Measurements from ENCODE around the gene FNDC3B. TPM values are rescaled to one million over a fixed set of nuclear protein-coding genes. Genes with fewer than 3 reads are reported as not detected.

FNDC3B gene
- total RNA-seq, 1 donor from 2014 or later, result 29.5 TPM

DNA sequence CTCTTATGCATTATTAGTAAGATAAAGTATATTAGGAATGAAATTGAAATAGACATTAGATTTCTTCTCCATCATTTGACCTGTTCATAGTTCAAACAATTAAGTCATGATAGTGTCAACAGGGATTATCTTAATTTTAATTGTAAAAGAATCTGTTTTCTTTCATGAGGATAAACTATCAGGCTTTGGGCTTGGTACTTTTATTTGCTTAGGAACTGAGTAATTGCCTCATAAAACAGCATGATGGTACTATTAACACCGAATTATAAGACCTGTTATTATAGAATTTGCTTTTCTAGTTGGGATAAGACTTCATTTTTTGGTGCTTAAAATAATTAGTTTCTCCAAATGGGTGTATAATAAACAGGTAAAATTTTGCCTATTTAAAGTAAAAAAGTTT, 71.8 kb downstream of the FNDC3B start:
- no peaks in the 10 kb centered on the region for H3K9me3 ChIP-seq (ENCODE audit: low read depth)
- no peak for DNase-seq (ENCODE audit: low spot score)
- Mint-ChIP-seq H3K36me3 (peaks cover 57% of the 10 kb centered on the region), H3K4me1 (peaks cover 29% of the 10 kb centered on the region), H3K27ac (no peak overlapping the region), H3K9me3 (peaks cover 6% of the 10 kb centered on the region), H3K27me3 (ENCODE audit: insufficient read depth, low read depth) (no peaks in the 10 kb centered on the region), H3K4me3 (no peak overlapping the region)
- no peaks in the 10 kb centered on the region for H3K27me3 ChIP-seq
- H3K36me3 ChIP-seq, result no peaks in the 10 kb centered on the region
- peaks cover 66% of the 10 kb centered on the region for H3K79me2 ChIP-seq (ENCODE audit: low read depth)
- TF ChIP-seq, protein P1, sequence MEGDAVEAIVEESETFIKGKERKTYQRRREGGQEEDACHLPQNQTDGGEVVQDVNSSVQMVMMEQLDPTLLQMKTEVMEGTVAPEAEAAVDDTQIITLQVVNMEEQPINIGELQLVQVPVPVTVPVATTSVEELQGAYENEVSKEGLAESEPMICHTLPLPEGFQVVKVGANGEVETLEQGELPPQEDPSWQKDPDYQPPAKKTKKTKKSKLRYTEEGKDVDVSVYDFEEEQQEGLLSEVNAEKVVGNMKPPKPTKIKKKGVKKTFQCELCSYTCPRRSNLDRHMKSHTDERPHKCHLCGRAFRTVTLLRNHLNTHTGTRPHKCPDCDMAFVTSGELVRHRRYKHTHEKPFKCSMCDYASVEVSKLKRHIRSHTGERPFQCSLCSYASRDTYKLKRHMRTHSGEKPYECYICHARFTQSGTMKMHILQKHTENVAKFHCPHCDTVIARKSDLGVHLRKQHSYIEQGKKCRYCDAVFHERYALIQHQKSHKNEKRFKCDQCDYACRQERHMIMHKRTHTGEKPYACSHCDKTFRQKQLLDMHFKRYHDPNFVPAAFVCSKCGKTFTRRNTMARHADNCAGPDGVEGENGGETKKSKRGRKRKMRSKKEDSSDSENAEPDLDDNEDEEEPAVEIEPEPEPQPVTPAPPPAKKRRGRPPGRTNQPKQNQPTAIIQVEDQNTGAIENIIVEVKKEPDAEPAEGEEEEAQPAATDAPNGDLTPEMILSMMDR (IDR thresholded peaks at IDR 0.05), result no peak
- TF ChIP-seq EZH2phosphoT487 (IDR thresholded peaks at IDR 0.05) (no peak), EZH2 (IDR thresholded peaks at IDR 0.05) (no peak)
- H3K9ac ChIP-seq, result no peak overlapping the region
- no peak overlapping the region for H3K4me3 ChIP-seq
- H3F3A ChIP-seq (ENCODE audit: low read depth), result no peaks in the 10 kb centered on the region
- no peak overlapping the region for H2AFZ ChIP-seq (replicated peaks)
- no peak overlapping the region for H3K27ac ChIP-seq
- H4K20me1 ChIP-seq (ENCODE audit: low read depth), result peaks cover 8% of the 10 kb centered on the region
- peaks cover 9% of the 10 kb centered on the region for H3K4me1 ChIP-seq
- no peak overlapping the region for H3K4me2 ChIP-seq

DNA sequence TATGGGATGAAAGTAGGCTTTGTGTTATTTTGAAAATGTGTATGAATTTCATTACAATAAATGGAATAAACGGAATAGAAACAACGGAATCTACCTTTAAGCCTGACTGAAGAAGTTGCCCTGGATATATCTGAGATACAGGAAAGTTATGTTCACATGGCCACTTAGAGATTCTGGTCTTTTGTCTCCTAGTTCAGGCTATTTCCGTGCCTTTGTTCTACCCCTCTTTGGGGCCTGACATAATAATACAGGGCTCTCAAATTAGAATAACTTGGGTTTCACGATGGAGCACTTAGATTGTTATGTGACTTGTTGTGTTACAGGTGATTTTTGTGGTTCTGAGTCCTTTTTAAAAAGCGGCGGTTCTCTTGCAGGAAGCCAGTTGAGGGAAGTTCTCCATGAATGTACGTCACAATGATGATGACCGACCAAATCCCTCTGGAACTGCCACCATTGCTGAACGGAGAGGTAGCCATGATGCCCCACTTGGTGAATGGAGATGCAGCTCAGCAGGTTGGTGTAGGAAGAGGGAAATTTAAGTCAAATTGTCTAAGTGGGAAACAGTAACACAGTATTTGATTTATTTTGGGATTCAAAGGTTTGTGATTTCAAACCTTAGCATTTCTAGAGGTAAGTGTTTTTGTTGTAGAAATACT, 72.8 kb downstream of the FNDC3B start:
- Mint-ChIP-seq H3K27me3 (ENCODE audit: insufficient read depth, low read depth) (no peaks in the 10 kb centered on the region), H3K9me3 (peaks cover 4% of the 10 kb centered on the region), H3K4me3 (no peak overlapping the region), H3K36me3 (peaks cover 56% of the 10 kb centered on the region), H3K27ac (peak overlapping the region; percentile 22), H3K4me1 (peaks cover 19% of the 10 kb centered on the region)
- Histone ChIP-seq H4K20me1 (ENCODE audit: low read depth) (peaks cover 7% of the 10 kb centered on the region), H3K4me2 (no peak overlapping the region), H3K79me2 (ENCODE audit: low read depth) (peaks cover 55% of the 10 kb centered on the region), H3K36me3 (no peaks in the 10 kb centered on the region), H3K27ac (no peak overlapping the region), H3K27me3 (no peaks in the 10 kb centered on the region), H3K9ac (no peak overlapping the region), H3F3A (ENCODE audit: low read depth) (no peaks in the 10 kb centered on the region), H2AFZ (replicated peaks) (no peak overlapping the region), H3K4me3 (no peak overlapping the region), H3K9me3 (ENCODE audit: low read depth) (no peaks in the 10 kb centered on the region), H3K4me1 (peaks cover 3% of the 10 kb centered on the region)
- DNase-seq (ENCODE audit: low spot score), result no peak
- TF ChIP-seq, protein P1 (IDR thresholded peaks at IDR 0.05), result no peak
- TF ChIP-seq EZH2 (IDR thresholded peaks at IDR 0.05), result no peak
- TF ChIP-seq EZH2phosphoT487 (IDR thresholded peaks at IDR 0.05), result no peak

DNA sequence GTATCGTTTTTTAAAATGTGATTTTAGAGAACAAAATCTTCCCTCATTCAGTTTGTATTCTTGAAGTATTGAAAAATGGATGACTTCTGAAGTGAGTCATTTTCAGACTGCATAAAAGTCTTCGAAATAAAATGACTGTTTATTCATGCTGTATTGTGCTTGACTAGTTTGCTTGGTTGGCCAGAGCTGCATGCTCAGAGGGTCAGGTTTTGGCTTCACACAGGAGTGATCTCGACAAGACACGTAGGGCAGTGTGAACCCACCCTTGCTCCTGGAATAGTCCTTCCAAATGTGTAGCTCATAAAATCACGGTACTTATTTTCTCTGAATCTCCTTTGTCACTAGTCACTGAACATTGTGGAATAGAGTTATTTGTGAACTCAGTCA, 73.3 kb downstream of the FNDC3B start:
- Histone ChIP-seq H3K27ac (no peak overlapping the region), H3F3A (ENCODE audit: low read depth) (no peaks in the 10 kb centered on the region), H4K20me1 (ENCODE audit: low read depth) (peaks cover 2% of the 10 kb centered on the region), H3K36me3 (no peaks in the 10 kb centered on the region), H3K4me2 (no peak overlapping the region), H3K9ac (no peak overlapping the region), H3K27me3 (no peaks in the 10 kb centered on the region), H3K79me2 (ENCODE audit: low read depth) (peaks cover 50% of the 10 kb centered on the region), H2AFZ (replicated peaks) (no peak overlapping the region), H3K9me3 (ENCODE audit: low read depth) (no peaks in the 10 kb centered on the region), H3K4me1 (peaks cover 3% of the 10 kb centered on the region), H3K4me3 (no peak overlapping the region)
- no peak overlapping the region for H3K27ac Mint-ChIP-seq
- peaks cover 14% of the 10 kb centered on the region for H3K4me1 Mint-ChIP-seq
- no peaks in the 10 kb centered on the region for H3K27me3 Mint-ChIP-seq (ENCODE audit: insufficient read depth, low read depth)
- no peak overlapping the region for H3K4me3 Mint-ChIP-seq
- no peak for TF ChIP-seq EZH2 (IDR thresholded peaks at IDR 0.05)
- no peak for TF ChIP-seq EZH2phosphoT487 (IDR thresholded peaks at IDR 0.05)
- TF ChIP-seq, protein P1 (IDR thresholded peaks at IDR 0.05), result no peak
- peaks cover 4% of the 10 kb centered on the region for H3K9me3 Mint-ChIP-seq
- no peak for DNase-seq (ENCODE audit: low spot score)
- H3K36me3 Mint-ChIP-seq, result peaks cover 52% of the 10 kb centered on the region

Data from neural progenitor cell (in vitro differentiated cells).